Measurements from ENCODE around the gene TNRC6B. TPM values are rescaled to one million over a fixed set of nuclear protein-coding genes. Genes with fewer than 3 reads are reported as not detected.
"Not testable (repeated sequence)": the region's sequence is repeated elsewhere in the genome, so short reads cannot be mapped to it uniquely, and the experiment has no call there.

TNRC6B gene
- total RNA-seq, 1 donor = 35.3 TPM

- DNase-seq (ENCODE audit: low read depth) = no peak
- H3K4me3 ChIP-seq (ENCODE audit: low read depth, low read length) = no peak overlapping the region
- no peak for TF ChIP-seq CTCF (IDR thresholded peaks at IDR 0.05; ENCODE audit: insufficient read depth, low read length)
Observed at GRCh38 chr22:40374567-40374966, 196.8 kb downstream of the TNRC6B start.

- TF ChIP-seq CTCF (IDR thresholded peaks at IDR 0.05; ENCODE audit: insufficient read depth, low read length) = no peak
- DNase-seq (ENCODE audit: low read depth) = no peak
- no peak overlapping the region for H3K4me3 ChIP-seq (ENCODE audit: low read depth, low read length)
Observed at GRCh38 chr22:40376149-40376548, 198.4 kb downstream of the TNRC6B start.

DNA sequence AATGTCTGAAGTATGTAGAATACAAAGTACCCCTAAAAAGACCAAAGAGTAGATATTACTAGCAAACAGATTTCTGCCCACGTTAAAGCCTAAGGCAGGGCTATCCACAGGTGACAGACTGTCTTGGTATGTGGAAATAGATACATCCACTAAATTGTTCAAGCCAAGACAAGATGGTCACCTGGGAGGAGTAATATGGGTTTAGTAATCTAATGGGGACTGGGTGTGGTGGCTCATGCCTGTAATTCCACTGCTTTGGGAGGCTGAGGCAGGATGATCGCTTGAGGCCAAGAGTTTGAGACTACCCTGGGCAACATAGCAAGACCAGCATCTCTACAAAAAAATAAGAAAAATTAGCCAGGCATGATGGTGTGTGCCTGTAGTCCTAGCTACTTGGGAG, 200.2 kb downstream of the TNRC6B start:
- TF ChIP-seq CTCF (IDR thresholded peaks at IDR 0.05; ENCODE audit: insufficient read depth, low read length) = no peak
- no peak overlapping the region for H3K4me3 ChIP-seq (ENCODE audit: low read depth, low read length)
- DNase-seq (ENCODE audit: low read depth) = no peak

GRCh38 chr22:40378448-40378847, 200.7 kb downstream of the TNRC6B start:
- not testable (repeated sequence) for H3K4me3 ChIP-seq (ENCODE audit: low read depth, low read length); DNase-seq (ENCODE audit: low read depth)

- H3K4me3 ChIP-seq (ENCODE audit: low read depth, low read length) = no peak overlapping the region
- TF ChIP-seq CTCF (IDR thresholded peaks at IDR 0.05; ENCODE audit: insufficient read depth, low read length) = no peak
- DNase-seq (ENCODE audit: low read depth) = no peak
Observed at GRCh38 chr22:40381461-40381860, 203.7 kb downstream of the TNRC6B start.

DNA sequence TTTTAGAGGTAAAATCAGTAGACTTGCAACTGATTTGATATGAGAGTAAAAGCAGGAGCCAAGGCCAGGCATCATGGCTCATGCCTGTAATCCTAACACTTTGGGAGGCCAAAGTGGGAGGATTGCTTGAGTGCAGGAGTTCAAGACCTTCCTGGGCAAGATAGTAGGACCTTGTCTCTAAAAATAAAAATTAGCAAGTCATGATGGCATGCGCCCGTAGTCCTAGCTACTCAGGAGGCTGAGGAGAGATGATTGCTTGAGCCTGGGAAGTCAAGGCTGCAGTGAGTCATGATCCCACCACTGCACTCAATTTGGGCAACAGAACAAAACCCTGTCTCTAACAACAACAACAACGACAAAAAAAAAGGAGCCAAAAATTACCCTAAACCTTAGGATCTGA, 206.2 kb downstream of the TNRC6B start:
- no peak overlapping the region for H3K4me3 ChIP-seq (ENCODE audit: low read depth, low read length)
- TF ChIP-seq CTCF (IDR thresholded peaks at IDR 0.05; ENCODE audit: insufficient read depth, low read length) = no peak
- peak; percentile 67 for DNase-seq (ENCODE audit: low read depth)

DNA sequence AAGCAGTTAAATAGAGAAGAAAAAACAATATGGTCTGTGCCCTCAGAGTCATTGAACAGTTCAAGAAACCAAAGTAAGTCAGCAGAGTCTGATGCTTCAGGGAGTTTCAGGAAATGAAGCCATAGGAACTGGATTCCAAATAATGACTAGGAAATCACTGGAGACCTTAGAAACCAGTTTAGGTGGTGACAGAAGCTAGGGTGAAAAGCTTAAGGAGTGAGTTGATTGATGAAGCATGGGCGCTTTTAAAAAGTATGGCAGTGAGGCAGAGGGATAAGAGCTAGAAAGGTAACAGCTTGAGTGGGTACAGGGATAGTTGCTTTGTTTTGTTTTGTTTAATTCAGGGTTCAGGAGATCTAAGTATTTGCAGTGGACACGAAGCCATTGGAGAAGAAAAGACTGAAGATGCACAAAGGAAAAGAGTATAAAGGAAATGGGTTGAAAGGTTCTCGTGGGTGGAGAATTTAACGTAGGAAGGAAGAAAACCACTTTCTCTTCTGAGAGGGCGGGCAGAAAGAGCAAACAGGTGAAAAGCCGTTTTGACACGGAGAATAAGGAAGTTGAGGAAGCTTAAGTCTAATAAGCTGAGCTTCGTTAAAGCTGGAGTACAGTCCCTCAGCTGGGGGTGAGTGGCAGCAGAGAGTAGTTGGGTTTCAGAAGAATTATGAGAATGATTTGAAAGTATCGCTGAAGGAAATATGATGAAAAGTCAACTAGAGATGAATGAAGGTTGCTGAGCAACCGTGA, 207.5 kb downstream of the TNRC6B start:
- H3K4me3 ChIP-seq (ENCODE audit: low read depth, low read length) = no peak overlapping the region
- DNase-seq (ENCODE audit: low read depth) = no peak
- TF ChIP-seq CTCF (IDR thresholded peaks at IDR 0.05; ENCODE audit: insufficient read depth, low read length) = no peak

Other genes with a start within 250 kb of the TNRC6B start
- not detected in 2 replicates for gene TMA7B, start 217.5 kb upstream of the TNRC6B start, total RNA-seq (ENCODE audit: low replicate concordance)
- gene FAM83F, start 183.0 kb upstream of the TNRC6B start, total RNA-seq (ENCODE audit: low replicate concordance) = not detected in 2 replicates
- gene ADSL, start 168.6 kb downstream of the TNRC6B start, total RNA-seq (ENCODE audit: low replicate concordance) = 84.8 and 107 TPM in 2 replicates
- 20.2 and 47.0 TPM in 2 replicates for gene SGSM3, start 192.7 kb downstream of the TNRC6B start, total RNA-seq (ENCODE audit: low replicate concordance)